K562 (cell line): ENCODE results near the gene CSKMT. TPM values are rescaled to one million over a fixed set of nuclear protein-coding genes. Genes with fewer than 3 reads are reported as not detected.

Experiments used
- ARID1B ChIP-seq: fragments of 450-650 bp; IDR thresholded peaks from 2 replicates; pipeline ENCODE4 v1.6.1; 2016; ENCODE audit warnings: antibody characterized with exemption, mild to moderate bottlenecking, inconsistent platforms
- DDX20 ChIP-seq: fragments of 450-650 bp; IDR thresholded peaks from 2 replicates; pipeline ENCODE4 v1.6.1; 2016; ENCODE audit warnings: missing genetic modification characterization, low read depth, mild to moderate bottlenecking, missing compliant biosample characterization, moderate library complexity
- FIP1L1 ChIP-seq: fragments of 200-400 bp; formaldehyde crosslinking; IDR thresholded peaks from 2 replicates; pipeline ENCODE4 v1.6.1; 2018; ENCODE audit warnings: mild to moderate bottlenecking, low read depth, low read length; ENCODE audit not compliant: poor library complexity, severe bottlenecking
- HSF4 ChIP-seq: fragments of 250-450 bp; sonication (Bioruptor Pico); IDR thresholded peaks from 2 replicates; pipeline ENCODE4 v2.1.2; 2022; ENCODE audit warnings: mild to moderate bottlenecking, moderate library complexity, borderline replicate concordance
- NCOA2 ChIP-seq, 2 experiments: fragments of 450-650 bp; IDR thresholded peaks; 2 replicates each; pipeline ENCODE4 v1.6.1; 2018; ENCODE audit warnings: mild to moderate bottlenecking in 2 of 2, moderate library complexity in 1 of 2; ENCODE audit not compliant: partially characterized antibody in 2 of 2
- NR3C1 ChIP-seq: sonication (generic); formaldehyde crosslinking; IDR thresholded peaks from 2 replicates; pipeline ENCODE4 v1.8.1; 2022; ENCODE audit warnings: missing genetic modification reagents
- POLR2H ChIP-seq: IDR thresholded peaks from 2 replicates; pipeline ENCODE4 v1.6.1; 2016; ENCODE audit warnings: missing genetic modification characterization, low read depth, mild to moderate bottlenecking, control low read depth, missing compliant biosample characterization, moderate library complexity
- U2AF1 ChIP-seq: fragments of 200-400 bp; formaldehyde crosslinking; optimal IDR thresholded peaks from 2 replicates; pipeline ENCODE3; 2017; ENCODE audit warnings: mild to moderate bottlenecking, low read depth, low read length, moderate library complexity
- XRCC3 ChIP-seq: fragments of 450-650 bp; IDR thresholded peaks from 2 replicates; pipeline ENCODE4 v1.6.1; 2017; ENCODE audit warnings: mild to moderate bottlenecking, moderate library complexity
- YY1 ChIP-seq, 3 experiments: IDR thresholded peaks; 2 replicates each; pipeline ENCODE4 v1.6.1; 2011; ENCODE audit warnings: low read length in 2 of 3, mild to moderate bottlenecking in 2 of 3, moderate library complexity in 2 of 3, borderline replicate concordance in 1 of 3, control low read depth in 1 of 3, low read depth in 1 of 3; ENCODE audit not compliant: insufficient read depth in 3 of 3, insufficient replicate concordance in 2 of 3, control insufficient read depth in 1 of 3, insufficient read length in 1 of 3; ENCODE audit errors: extremely low read depth in 1 of 3
- ZNF436 ChIP-seq: fragments of 250-450, 450-650 bp; sonication (Bioruptor Pico); formaldehyde crosslinking; IDR thresholded peaks from 2 replicates; pipeline ENCODE4 v1.7.0; 2020; ENCODE audit warnings: mild to moderate bottlenecking
- ZNF695 ChIP-seq: fragments of 450-650 bp; formaldehyde crosslinking; IDR thresholded peaks from 2 replicates; pipeline ENCODE4 v1.4.0; 2020; ENCODE audit warnings: mild to moderate bottlenecking, moderate library complexity
- polyA plus RNA-seq, 8 experiments: library from polyadenylated mRNA; depleted of rRNA in 4 of 8; stranded (reverse) in 5 of 8; unstranded in 3 of 8; fragments of >200 nt; fragmentation: Nextera tagmentation in 2 of 8; fragmentation: Illumina TruSeq in 1 of 8; extraction: Ambion mirVana in 2 of 8; extraction: Trizol in 1 of 8; gene quantifications; 2 replicates each; pipeline versions ENCODE4 v1.2.1 to v1.2.3, GENCODE V29; 2011 to 2014; ENCODE audit warnings: inconsistent platforms in 1 of 8, missing spikeins in 1 of 8
- total RNA-seq, 7 experiments: library from RNA; depleted of rRNA in 6 of 7; stranded (reverse); fragments of >200 nt in 6 of 7; fragmentation: Illumina TruSeq in 2 of 7; extraction: Trizol in 2 of 7; gene quantifications; 2 replicates each; pipeline versions ENCODE4 v1.2.1 to v1.2.3, GENCODE V29; 2011 to 2021; ENCODE audit warnings: low replicate concordance in 1 of 7
- TF ChIP-seq, protein P1 (sequence below): fragments of 250-450 bp; sonication (Bioruptor Pico); IDR thresholded peaks from 2 replicates; pipeline ENCODE4 v1.4.0; 2020; ENCODE audit warnings: mild to moderate bottlenecking, moderate library complexity
- TF ChIP-seq, protein P2 (sequence below), 2 experiments: fragments of 450-650 bp; IDR thresholded peaks; 2 replicates each; pipeline ENCODE4 v1.6.1; 2016; ENCODE audit warnings: mild to moderate bottlenecking in 2 of 2, borderline replicate concordance in 1 of 2, low read depth in 1 of 2, moderate library complexity in 1 of 2
- TF ChIP-seq, protein P3 (sequence below): fragments of 450-650 bp; formaldehyde crosslinking; IDR thresholded peaks from 2 replicates; pipeline ENCODE4 v1.4.0; 2020; ENCODE audit warnings: mild to moderate bottlenecking, mixed read lengths

Gene CSKMT
- total and polyA plus RNA-seq, 9 of the 15 experiments (the other 6 are each of a cell fraction or from before 2014, with no cell fraction given) = 10.3 to 108 (median 27.2) TPM

DNA sequence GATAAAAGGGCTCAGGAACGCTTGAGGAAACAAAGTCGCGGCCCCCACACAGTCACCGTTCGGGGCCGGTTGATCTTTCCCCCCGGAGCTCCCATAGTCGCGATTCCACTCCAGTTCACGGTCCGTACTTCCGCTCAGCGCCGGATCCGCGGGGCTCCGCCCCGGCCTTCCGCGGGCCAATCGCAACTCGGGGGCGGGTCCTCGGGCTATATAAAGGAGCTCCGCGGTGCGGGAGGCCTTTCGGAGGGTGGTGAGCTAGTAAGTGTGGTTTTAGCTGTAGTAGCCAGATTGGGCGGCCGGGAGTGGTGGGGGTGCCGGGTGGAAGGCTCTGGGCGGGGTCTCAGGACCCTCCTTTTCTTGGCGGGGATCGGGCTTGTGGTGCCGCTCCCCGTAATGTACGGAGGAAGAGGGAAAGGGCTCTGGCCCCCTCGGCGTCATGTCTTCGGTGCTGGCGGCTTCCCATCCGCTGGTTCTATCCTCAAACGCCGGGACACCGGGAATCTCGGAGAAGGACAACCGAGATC, at the start of gene CSKMT, which contains the start of gene C11orf98 (continued):
- TF ChIP-seq, protein P1, sequence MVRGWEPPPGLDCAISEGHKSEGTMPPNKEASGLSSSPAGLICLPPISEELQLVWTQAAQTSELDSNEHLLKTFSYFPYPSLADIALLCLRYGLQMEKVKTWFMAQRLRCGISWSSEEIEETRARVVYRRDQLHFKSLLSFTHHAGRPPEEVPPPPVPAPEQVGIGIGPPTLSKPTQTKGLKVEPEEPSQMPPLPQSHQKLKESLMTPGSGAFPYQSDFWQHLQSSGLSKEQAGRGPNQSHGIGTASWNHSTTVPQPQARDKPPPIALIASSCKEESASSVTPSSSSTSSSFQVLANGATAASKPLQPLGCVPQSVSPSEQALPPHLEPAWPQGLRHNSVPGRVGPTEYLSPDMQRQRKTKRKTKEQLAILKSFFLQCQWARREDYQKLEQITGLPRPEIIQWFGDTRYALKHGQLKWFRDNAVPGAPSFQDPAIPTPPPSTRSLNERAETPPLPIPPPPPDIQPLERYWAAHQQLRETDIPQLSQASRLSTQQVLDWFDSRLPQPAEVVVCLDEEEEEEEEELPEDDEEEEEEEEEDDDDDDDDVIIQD = no peak
- TF ChIP-seq NCOA2 (IDR thresholded peaks at IDR 0.05; ENCODE audit: partially characterized antibody in 2 of 2) (no peak), XRCC3 (no peak), ZNF436 (CRISPR knock-in tag) (peak; percentile 72; the same call in 1 of the 2 replicates), NR3C1 (CRISPR knock-in tag) (no peak), DDX20 (tag) (no peak), FIP1L1 (peak; percentile 76), HSF4 (CRISPR knock-in tag) (no peak), ZNF695 (peak; percentile 89; the same call in 1 of the 2 replicates), YY1 (IDR thresholded peaks at IDR 0.05; ENCODE audit: borderline replicate concordance in 1 of 3, control insufficient read depth in 1 of 3, extremely low read depth in 1 of 3, insufficient read depth in 3 of 3, insufficient read length in 1 of 3, insufficient replicate concordance in 2 of 3, low read depth in 1 of 3, low read length in 2 of 3) (peak in 2 of 3 experiments; percentile 7 to 44), POLR2H (tag) (peak; percentile 98), U2AF1 (peak; percentile 19), ARID1B (peak; percentile 38; the same call in 1 of the 2 replicates)
- TF ChIP-seq, protein P2, sequence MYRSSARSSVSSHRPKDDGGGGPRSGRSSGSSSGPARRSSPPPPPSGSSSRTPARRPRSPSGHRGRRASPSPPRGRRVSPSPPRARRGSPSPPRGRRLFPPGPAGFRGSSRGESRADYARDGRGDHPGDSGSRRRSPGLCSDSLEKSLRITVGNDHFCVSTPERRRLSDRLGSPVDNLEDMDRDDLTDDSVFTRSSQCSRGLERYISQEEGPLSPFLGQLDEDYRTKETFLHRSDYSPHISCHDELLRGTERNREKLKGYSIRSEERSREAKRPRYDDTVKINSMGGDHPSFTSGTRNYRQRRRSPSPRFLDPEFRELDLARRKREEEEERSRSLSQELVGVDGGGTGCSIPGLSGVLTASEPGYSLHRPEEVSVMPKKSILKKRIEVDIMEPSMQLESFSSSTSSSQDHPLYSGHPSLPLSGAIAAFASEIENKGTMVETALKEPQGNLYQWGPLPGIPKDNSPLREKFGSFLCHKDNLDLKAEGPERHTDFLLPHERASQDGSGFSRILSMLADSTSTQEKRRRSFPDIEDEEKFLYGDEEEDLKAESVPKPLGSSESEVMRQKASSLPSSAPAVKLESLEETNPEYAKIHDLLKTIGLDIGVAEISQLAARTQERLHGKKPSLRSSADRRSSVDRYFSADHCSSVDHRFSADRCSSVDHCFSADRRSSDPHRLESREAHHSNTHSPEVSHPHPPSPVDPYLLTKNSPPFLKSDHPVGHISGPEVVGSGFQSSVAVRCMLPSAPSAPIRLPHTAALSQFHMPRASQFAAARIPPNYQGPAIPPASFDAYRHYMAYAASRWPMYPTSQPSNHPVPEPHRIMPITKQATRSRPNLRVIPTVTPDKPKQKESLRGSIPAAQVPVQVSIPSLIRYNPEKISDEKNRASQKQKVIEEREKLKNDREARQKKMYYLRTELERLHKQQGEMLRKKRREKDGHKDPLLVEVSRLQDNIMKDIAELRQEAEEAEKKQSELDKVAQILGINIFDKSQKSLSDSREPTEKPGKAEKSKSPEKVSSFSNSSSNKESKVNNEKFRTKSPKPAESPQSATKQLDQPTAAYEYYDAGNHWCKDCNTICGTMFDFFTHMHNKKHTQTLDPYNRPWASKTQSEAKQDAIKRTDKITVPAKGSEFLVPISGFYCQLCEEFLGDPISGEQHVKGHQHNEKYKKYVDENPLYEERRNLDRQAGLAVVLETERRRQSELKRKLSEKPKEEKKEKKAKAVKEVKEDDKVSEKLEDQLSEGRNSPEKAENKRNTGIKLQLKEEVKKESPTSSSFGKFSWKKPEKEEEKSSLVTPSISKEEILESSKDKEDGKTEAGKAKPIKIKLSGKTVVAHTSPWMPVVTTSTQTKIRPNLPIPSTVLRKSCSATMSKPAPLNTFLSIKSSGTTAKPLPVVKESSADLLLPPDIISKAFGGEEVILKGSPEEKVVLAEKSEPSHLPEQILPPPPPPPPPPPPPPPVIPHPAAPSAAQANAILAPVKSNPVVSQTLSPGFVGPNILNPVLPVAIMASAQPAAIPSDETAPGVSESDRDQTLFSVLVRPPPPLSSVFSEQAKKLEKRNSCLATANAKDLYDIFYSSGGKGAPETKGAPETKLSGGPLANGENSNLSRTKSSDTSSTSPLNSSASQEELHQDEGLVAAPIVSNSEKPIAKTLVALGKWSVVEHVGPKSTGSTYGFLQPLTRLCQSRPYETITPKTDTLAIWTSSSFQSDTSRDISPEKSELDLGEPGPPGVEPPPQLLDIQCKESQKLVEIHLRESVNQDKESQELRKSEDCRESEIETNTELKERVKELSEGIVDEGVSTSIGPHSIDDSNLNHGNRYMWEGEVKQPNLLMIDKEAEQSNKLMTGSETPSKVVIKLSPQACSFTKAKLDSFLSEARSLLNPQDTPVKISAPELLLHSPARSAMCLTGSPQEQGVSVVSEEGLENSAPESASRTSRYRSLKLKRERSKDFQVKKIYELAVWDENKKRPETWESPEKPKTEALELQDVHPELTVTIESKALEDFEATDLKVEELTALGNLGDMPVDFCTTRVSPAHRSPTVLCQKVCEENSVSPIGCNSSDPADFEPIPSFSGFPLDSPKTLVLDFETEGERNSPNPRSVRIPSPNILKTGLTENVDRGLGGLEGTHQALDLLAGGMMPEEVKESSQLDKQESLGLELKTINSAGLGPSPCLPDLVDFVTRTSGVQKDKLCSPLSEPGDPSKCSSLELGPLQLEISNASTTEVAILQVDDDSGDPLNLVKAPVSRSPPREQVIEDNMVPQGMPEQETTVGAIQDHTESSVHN (IDR thresholded peaks at IDR 0.05; ENCODE audit: borderline replicate concordance in 1 of 2, low read depth in 1 of 2) = peak in 1 of 2 experiments; percentile 37; a peak in 1 of 4 replicates
- TF ChIP-seq, protein P3, sequence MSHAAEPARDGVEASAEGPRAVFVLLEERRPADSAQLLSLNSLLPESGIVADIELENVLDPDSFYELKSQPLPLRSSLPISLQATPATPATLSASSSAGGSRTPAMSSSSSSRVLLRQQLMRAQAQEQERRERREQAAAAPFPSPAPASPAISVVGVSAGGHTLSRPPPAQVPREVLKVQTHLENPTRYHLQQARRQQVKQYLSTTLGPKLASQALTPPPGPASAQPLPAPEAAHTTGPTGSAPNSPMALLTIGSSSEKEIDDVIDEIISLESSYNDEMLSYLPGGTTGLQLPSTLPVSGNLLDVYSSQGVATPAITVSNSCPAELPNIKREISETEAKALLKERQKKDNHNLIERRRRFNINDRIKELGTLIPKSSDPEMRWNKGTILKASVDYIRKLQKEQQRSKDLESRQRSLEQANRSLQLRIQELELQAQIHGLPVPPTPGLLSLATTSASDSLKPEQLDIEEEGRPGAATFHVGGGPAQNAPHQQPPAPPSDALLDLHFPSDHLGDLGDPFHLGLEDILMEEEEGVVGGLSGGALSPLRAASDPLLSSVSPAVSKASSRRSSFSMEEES (CRISPR knock-in tag) = peak; percentile 36
